H1 (cell line): Measurements from ENCODE around the gene KCNJ12.

ENCODE experiments used
- EGR1 ChIP-seq: IDR thresholded peaks from 2 replicates; pipeline ENCODE4 v1.6.1; 2011; ENCODE audit warnings: low read depth, low read length, borderline replicate concordance
- EZH2 ChIP-seq: fragments of 200-600 bp; sonication (generic); IDR thresholded peaks from 2 replicates; pipeline ENCODE4 v1.7.1; 2012; ENCODE audit warnings: low read depth, mild to moderate bottlenecking, moderate library complexity, low read length, inconsistent platforms; ENCODE audit not compliant: severe bottlenecking
- POLR2A ChIP-seq, 2 experiments: IDR thresholded peaks; 1 replicate in 1 of 2; 2 replicates in 1 of 2; pipeline ENCODE4 v1.6.1; 2011; ENCODE audit warnings: low read depth in 2 of 2, low read length in 2 of 2, mild to moderate bottlenecking in 2 of 2; ENCODE audit errors: control extremely low read depth in 1 of 2
- TF ChIP-seq, protein P1 (sequence below), 3 experiments: IDR thresholded peaks; 1 replicate in 2 of 3; 2 replicates in 1 of 3; pipeline versions ENCODE4 v1.5.1 to v1.6.1; 2011; ENCODE audit warnings: low read length in 3 of 3, mild to moderate bottlenecking in 3 of 3, inconsistent platforms in 2 of 3, low read depth in 1 of 3, moderate library complexity in 1 of 3; ENCODE audit not compliant: insufficient read depth in 1 of 3; ENCODE audit errors: control extremely low read depth in 1 of 3

DNA sequence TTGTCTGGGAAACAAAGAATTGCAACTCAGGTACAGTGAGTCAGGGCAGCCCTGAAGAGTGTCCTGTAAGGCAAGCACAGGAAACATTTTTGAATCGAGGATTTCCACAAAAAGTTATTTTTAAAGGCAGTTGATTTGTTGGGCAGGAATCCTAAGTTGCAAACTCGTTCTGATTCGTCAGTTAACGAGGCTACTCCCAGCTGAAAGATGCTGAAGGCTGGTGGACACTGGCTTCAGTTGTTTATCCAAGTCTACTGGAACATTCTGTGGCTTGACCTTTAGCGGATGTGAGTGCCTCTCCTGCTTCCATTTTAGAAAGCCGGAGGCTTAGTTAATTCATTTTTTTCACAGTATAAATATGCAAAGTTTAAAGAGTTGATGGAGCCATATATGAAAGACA, 84.2 kb downstream of the KCNJ12 start:
- TF ChIP-seq EZH2, result no peak
- TF ChIP-seq POLR2A (IDR thresholded peaks at IDR 0.05; ENCODE audit: control extremely low read depth in 1 of 2, low read depth in 2 of 2, low read length in 2 of 2), result no peak
- TF ChIP-seq, protein P1, sequence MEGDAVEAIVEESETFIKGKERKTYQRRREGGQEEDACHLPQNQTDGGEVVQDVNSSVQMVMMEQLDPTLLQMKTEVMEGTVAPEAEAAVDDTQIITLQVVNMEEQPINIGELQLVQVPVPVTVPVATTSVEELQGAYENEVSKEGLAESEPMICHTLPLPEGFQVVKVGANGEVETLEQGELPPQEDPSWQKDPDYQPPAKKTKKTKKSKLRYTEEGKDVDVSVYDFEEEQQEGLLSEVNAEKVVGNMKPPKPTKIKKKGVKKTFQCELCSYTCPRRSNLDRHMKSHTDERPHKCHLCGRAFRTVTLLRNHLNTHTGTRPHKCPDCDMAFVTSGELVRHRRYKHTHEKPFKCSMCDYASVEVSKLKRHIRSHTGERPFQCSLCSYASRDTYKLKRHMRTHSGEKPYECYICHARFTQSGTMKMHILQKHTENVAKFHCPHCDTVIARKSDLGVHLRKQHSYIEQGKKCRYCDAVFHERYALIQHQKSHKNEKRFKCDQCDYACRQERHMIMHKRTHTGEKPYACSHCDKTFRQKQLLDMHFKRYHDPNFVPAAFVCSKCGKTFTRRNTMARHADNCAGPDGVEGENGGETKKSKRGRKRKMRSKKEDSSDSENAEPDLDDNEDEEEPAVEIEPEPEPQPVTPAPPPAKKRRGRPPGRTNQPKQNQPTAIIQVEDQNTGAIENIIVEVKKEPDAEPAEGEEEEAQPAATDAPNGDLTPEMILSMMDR (IDR thresholded peaks at IDR 0.05; ENCODE audit: control extremely low read depth in 1 of 3, insufficient read depth in 1 of 3, low read depth in 1 of 3, low read length in 3 of 3), result no peak
- TF ChIP-seq EGR1, result no peak
